Measurements from ENCODE around the gene POLRMT.

DNA sequence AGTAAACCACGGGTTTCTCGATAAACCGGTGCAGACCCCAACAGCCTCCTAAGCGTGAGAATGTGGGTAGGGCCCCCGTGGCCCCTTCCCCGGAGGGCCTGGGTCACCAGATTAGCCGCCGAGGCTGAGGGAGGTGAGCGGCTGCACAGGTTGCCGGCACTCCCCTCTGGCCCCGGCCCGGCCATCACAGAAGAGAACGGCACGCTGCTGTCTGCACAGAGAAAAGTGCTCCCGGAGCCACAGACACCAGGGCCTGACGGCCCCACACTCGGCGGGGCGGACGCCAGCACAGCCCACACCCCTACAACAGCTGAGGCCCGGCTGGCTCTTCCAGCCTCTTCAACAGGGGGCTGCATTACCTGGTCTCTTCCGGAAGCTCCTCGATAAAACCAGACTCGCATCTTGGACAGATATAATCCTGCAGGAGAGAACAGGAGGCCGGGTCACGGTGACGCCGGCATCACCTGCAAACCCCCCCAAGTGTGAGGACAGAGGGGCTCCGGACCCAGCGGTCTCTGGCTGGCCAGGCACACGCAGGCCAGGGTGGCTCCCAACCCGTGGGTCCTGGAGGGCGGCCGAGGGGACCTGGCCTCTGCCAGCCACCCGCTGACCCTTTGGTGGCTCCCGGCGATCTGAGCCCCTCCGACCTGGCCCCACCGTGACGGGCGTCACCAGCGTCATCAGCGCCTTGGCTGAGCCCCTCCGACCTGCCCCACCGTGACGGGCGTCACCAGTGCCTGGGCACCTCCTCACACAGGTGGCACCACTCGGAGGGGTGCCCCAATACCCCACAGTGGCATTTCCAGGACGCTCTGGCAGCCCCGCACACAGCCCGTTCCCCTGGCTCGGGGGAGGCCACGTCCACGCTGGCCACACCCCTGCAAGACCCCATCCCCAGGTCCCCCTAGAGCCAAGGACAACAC, 19.4 kb upstream of the POLRMT start:
- TF ChIP-seq, protein P1, sequence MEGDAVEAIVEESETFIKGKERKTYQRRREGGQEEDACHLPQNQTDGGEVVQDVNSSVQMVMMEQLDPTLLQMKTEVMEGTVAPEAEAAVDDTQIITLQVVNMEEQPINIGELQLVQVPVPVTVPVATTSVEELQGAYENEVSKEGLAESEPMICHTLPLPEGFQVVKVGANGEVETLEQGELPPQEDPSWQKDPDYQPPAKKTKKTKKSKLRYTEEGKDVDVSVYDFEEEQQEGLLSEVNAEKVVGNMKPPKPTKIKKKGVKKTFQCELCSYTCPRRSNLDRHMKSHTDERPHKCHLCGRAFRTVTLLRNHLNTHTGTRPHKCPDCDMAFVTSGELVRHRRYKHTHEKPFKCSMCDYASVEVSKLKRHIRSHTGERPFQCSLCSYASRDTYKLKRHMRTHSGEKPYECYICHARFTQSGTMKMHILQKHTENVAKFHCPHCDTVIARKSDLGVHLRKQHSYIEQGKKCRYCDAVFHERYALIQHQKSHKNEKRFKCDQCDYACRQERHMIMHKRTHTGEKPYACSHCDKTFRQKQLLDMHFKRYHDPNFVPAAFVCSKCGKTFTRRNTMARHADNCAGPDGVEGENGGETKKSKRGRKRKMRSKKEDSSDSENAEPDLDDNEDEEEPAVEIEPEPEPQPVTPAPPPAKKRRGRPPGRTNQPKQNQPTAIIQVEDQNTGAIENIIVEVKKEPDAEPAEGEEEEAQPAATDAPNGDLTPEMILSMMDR (conservative IDR thresholded peaks at IDR 0.05 in 1 of 2, IDR thresholded peaks at IDR 0.05 in 1 of 2; ENCODE audit: low read depth in 1 of 2, low read length in 2 of 2): no peak
- TF ChIP-seq EZH2 (IDR thresholded peaks at IDR 0.05; ENCODE audit: low read length, missing control alignments): no peak
